HG03521 (cell line): ENCODE data around the gene DLX4.

Source experiments
- ATAC-seq: cut with Tn5 transposase; IDR thresholded peaks from one replicate; pipeline ENCODE4 v1.9.1; 2021; ENCODE audit warnings: mild to moderate bottlenecking, moderate library complexity; ENCODE audit not compliant: unreplicated experiment

Gene DLX4

DNA sequence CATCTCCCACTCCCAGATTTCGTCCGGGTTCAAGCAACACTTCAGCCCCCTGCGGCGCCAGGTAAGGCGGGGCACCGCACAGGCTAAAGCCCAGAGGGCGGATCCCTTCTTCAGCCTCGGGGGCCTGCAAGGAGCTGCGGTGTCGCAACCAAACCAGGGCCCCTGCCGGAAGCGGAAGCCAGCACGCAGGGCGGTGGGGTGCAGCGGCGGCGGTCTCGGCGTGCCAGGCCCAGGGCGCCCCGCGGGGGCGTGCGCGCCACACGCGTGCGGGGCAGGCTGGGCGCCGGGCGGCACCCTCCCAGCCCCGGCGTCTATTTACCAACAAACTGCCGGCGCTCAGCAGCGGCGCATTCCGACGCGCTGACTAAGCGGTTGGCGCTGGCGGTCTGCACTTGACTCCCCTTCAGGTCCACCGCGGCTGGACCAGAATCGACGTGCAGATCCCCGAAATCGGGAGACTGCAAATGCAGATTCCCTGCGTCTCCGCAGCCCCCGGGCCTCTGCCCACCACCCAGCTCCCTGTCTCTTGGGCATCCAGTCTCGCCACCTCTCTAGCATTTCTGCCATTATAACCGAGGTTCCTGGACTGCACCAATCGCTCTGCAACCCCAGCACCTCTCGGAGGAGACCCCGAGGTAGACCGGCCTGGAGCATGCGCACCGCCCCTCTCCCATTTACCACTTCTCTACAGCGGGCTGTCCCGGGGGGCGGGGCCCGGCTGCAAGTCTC, 421 bp upstream of the DLX4 start:
- peak; percentile 45 for ATAC-seq

DNA sequence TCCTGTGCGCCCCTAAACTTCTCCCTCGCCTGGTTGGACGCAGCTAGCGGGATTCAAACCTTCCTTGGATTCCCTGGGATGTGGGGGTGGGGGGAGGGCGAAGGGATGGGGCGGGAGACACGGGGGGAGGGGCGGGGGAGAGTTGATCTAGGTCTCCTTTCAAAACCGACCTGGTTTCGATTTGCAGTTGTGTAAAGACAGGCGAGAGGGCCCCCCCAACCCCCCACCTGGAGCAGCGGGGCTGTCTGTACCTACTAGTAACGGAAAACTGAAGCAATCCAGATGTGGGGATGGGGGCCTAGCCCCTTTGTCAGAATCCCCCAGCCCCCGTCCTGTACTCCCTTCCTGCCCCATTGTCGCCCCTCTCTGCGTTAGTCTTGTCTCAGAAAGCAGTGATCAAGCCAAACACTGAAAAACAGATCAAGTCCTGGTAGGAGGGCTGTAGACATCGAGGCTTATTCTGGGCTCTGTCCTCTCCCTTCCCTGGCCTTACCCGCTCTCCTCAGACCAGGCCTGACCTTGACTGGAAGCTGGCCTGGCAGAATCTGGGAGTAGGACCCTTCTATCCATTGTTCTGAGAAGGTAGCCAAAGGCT, 902 bp downstream of the DLX4 start:
- no peak for ATAC-seq

DNA sequence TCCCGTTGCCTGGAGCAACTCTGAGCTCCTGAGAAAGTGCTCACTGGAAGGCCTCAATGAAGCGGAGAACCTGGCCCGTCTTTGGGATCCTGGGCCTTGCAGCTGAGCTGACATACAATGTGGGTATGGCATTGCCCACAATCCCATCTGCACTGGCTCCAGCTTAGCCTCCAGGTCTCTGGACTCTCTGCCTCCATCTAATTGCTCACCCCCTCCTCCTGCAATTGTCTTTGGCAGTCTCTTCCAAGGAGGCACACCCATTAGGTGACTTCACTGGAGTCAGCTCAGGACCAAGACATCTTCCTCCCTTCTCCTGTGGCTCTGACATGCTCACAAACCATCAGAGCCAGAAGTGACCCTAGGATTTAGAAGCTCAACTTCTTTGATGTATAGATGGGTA, 1.5 kb downstream of the DLX4 start:
- ATAC-seq: no peak

DNA sequence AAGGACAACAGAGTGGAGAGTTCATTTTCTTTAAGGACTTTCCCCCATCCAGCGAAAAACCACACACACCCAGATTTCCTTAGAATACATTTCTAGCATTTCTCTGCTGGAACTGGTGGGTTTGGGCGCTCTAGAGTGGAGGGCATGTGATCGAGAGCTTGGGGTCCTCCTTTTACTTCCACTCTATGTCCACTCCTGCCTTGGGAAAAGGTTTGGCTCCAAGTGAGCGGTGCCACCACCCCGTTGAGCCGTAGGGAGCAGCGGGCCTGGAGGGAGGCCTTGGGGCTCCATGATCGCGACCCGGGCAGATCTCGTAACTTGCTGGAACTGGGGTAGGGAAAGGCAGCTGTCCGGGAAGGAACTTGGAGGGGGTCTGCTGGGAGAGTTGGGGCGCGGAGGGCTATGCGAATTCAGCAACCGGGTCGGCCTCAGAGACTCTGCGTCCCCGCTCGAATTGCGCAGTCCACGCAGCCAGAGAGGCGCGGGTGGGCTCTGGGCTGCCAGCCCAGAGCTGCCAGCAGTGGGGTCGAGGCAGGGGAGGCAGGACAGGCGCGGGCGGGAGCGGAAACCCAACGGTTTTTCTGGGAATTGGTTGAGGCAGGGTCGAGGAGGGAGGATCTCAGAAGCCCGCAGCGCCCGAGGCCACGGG, 2.3 kb downstream of the DLX4 start:
- no peak for ATAC-seq

DNA sequence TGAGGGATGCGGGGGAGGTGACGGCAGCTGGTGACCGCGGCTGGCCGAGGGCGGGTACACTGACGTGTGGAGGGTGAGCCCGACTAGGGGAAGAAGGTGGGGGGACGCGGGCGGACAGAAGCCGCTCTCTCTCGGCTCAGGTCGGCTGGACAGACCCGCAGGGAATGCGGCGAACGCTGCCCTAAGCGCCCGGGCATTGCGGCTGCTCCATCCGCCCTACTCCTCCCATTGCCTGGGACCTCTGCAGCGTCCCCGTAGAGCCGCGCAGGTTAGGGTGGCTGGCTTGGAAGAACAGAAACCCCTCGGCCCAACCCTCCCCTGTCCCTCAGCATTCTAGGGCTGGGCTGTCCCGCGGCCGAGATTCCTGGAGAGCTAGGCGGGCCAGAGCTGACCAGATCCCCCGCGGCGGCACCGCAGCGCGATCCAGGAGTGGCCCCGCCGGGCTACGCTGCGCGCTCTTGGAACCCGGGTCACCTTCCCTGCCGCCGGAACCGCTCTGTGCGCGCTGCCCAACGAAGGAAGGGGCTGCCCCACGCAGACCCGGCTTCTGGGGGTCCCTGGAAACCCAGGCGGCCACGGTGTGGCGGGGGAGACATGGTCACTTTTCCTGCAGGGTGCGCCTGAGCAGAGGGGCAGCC, 3.0 kb downstream of the DLX4 start:
- no peak for ATAC-seq

DNA sequence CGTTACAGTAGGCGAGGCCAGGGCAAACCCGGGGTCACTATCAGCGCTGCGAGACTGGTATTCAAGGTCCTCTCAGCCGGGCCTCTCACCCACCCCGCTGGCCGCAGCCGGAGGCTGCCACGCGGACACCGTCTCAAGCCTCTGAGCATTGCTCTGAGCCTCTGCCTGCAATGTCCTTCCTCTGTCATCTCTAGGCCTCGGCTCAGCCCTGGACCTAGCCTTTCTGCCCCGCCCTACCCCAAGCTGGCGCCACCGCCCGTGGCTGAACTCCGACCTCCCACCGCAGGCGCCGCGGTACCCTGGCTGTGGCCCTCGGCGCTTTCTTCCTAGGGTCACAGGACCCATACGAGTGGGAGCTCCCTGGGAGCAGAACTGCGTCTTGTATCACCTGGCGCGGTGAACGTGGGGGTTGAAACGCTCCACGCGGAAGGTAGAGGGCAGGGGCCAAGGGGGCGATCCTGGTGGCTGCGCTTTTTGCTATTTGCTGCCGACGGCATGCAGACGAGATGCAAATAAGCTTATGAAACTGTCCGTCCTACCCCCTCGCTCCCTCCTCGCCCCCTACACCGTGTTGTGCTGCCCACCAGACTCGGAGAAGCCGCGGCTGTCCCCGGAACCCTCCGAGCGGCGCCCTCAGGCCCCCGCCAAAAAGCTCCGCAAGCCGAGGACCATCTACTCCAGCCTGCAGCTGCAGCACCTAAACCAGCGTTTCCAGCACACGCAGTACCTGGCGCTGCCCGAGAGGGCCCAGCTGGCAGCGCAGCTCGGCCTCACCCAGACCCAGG, 3.7 kb downstream of the DLX4 start:
- no peak for ATAC-seq

DNA sequence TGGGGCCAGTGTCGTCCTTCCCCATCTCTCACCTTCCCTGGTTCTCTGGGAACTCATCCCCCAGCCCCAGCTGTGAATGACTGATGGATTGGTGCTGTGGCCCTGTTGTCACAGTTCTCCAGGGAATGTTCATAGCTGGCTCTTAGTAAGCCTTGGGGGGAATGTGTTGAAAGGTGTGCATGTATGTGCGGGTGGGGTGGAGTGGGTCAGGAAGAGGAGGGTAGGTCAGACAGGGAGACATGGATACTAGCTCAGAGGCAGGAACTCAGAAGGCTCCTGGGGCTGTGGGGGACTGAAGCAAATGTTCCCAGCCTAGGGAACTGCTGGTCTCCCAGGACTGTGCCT, 4.3 kb downstream of the DLX4 start:
- no peak for ATAC-seq

DNA sequence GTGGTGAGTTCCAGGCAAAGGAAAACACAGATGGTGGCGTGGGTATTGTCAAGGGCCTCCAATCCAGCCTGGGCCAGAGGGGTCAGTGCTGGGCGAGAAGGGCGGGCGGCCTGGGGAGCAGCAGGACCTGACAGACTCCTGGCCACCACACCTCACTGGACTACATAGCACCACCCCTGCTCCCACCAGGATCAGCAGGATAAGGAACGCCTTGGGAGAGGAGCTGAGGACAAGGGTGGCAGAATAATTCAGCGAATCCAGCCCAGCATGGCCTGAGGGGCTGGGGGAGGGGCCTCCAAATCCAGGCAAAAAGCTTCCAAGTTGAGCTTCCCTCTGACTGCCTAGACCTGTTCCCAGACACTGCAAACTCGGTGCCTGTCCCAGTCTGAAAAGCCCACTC, 6.5 kb downstream of the DLX4 start:
- ATAC-seq: no peak

DNA sequence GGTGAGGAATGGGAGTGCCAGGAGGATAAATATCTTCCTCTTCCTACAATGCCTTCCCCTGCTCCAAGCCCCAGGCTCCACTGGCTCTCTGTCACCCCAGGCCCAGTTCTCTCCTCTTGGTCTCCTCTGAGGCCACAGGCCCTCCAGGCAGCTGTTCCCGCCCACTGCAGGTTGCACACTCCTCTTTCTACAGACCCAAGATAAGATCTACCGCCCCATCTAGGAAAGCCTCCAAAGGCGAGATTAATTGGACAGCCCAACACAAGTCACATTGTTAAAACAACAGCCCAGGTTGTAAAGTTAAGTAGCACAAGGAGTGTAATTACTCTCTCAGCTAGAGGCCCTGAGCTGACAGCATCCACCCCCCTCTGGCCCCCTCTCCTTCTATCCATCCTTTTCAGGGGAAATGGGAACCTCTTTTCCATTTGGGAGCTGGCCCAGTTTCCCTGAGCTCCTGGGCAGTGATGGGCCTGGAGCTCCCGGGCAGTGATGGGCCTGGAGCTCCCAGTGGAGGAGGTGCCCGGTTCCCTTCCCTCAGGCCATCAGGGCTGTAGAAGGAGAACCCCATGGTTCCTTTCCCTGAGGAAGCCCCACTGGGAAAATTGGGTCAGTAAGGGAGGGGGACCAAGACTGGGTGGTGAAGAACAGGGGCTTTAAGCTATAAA, 7.3 kb downstream of the DLX4 start:
- no peak for ATAC-seq

DNA sequence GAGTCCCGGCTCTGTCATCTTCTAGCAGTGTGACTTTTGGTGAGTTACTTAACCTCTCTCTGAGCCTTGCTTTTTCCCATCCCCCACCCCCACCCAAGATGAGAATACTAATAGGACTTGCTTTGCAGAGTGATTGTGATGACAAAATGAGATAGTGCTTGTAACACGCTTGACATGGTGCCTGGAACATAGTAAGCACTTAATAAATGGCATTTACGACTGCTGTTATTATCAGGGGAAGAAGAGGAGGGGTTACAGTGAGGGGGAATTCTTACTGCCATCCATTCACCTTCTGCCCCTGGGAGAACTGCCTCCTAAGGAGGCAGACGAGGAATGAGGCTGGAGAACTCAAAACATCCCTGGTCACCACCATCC, 7.8 kb downstream of the DLX4 start:
- ATAC-seq: no peak

DNA sequence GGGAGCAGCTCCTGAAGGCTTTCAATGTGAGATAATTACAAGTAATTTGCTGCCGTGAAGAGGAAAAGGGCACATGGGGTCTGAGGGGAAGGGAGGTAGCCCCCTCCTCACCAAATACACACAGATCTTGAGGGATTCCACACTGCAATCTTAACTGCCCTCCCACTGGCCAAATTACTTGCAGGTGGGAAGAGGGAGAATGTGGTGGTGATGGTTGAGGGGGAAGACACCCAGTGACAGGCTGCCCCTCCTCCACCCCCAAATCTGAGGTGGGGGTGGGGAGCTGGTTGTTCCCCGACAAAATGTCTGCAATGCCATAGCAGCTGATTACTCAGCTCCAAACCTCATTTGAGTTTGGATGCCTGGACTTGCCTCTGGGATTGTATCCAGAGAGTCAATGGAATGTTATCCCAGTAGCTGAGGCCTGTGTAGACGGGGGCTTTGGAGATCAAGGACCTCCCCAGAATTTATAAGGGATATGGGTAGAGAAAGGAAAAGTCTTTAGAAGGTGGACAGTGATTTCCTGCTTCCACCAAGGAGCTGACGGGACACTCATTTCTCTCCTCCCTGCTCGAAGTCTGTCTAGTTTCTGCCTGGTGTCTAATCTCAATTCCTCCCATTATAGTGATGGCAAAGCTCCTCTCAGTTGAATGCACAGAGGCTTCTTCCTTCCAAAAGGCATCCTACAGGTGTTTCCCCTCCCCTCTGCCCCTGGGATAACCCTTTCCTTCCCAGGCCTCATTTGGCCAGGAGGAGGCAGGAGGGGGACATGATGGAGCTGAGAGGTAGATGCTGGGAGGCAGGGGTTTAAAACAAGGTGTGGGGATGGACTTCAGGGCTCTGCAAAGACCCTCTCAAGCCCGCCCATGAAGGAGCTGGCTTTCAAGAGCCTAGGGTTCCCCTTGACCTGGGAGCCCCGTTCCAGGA, 8.7 kb downstream of the DLX4 start:
- no peak for ATAC-seq

DNA sequence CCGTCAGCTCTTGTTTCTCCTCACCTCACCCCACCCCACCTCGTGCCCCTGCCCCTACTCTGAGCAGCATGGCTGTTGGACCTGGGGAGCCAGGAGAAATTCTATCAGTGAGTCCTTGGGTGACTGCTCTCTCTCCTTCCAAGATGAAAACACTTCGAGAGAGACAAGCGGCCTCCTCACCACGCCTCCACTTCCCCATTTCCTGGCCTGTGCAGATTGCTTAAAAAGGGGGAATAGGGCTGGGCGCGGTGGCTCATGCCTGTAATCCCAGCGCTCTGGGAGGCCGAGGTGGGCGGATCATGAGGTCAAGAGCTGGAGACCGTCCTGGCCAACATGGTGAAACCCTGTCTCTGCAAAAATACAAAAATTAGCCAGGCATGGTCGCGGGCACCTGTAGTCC, 9.5 kb downstream of the DLX4 start:
- no peak for ATAC-seq

DNA sequence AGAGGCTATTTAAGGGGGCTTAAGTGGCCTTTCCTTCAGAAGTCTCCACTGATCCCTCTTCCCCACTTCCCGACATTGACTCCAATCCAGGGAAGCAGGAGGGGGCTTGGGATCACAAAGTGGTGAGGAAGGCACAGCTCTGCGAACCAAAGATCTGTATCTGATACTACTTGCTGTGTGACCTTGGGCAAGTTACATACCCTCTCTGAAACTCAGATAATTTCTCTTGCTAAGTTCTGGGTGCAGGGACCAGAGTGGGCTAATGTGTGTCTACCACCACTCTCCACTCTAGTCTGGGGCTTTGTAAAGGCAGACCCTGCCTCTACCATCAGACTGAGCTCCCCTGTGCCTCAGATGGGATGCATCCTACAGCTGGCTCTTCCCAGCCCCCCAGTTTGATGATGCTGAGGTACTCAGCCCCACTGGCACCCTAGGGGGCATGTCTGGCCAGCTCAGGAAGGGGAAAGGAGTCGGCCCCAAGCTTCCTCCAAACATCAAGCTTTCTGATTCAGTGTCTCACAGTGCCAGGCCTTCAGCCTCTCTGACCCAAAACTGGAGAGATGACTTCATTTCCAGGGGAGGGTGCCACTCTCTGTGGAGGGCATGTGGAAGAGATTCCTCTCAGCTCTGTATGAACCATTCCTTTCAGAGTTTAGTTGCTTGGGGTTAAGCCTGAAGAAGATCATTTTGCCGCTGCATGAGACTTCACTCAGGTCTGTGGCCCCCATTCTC, 10.9 kb downstream of the DLX4 start:
- ATAC-seq: no peak

DNA sequence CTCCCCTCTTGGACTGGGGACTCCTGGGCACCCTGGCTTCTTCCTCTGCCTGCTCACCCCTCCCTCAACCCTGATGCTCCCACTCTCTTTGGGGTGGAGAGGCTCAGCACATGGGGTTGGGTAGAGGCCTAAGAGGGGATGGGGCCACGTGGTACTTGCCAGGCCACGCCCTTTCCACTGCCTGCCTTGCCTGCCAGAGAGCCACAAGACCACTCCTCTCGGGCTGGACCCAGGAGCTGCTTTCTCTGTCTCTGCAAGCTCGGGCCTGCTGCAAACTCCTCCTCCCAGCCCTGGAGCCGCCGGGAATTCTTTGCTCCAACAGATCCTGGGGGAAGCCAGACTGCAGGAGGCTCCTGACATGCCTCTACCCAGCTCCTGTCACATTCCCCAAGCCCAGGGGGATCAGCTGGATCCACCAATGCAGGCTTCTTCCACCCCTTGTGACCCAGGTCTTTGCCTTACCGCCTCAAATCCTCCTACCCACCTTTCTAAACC, 11.8 kb downstream of the DLX4 start:
- ATAC-seq: no peak

DNA sequence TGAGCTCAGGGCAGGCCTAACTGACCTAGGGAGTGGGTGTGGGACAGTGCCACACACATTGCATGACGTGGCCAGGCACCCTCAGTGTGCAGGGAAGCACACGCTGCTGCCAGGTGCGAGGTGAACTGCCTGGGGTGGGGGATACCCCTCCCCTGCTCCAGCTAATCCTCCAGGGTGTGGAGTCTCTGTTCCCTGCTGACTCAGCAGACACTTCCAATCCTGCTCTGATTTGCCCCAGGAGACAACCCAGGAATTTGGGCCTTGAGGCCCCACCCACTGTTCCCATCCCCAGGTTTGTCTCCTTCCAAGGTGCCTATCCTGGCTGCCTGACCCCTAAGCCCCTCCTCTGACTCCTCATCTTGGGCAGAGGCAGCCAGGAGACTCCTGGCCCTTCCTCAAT, 15.3 kb downstream of the DLX4 start:
- no peak for ATAC-seq

DNA sequence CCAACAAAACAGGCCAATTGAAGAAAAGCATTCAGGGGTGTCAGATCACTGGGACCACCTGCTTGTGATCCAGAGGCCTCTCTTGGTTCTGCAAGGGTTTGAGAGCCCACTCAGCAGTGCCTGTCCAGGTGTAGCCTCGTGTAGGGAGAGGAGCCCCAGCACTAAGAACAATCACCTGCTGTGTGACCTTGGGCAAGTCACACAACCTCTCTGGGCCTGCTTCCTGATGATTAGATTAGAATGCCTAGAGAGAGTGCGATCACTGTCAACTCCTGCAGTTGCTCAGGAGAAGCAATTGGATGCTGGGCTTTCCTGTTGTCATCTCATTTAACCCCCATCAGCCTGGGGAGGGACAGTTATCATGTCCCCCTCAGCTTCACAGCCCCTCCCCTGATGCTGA, 15.8 kb downstream of the DLX4 start:
- ATAC-seq: no peak

DNA sequence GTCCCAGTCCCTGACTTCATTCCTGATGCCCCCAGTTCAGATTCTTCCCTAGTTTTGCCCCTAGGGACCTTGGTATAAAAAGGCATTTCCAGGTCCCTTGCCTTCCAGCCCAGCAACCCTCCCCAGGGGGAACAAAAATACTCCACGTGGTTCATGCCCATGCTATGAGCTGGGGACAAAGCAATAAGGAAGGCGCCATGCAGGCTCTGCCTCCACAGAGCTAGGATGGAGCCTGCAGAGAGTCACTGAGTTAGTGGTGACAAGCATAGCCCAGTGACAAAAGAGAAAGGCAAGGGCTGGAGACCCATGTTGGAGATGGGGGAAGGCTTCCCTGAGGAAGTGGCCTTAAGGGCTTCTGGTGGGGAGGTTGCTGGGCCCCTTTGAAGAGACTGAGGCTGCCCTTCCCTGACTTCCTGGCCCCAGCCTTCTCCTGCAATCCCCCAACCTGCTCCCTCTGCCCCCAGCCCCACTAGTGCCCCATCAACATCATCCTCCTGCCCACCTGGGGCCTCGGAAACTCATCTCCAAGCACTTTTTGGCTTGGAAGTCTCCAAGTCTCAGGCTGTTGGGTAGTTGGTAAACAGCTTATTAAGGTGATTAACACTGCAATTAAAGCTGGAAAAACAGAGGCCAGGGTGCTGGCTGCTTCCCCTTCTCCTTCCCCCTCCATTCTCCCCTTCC, 16.5 kb downstream of the DLX4 start:
- no peak for ATAC-seq
